CD4-positive, alpha-beta T cell treated with Interleukin-21 for 1 hour (primary cell): ENCODE results near the gene PARD3B.
A peak's percentile ranks its signal among the peaks of the same experiment; 100 is the strongest.

Source experiments
- DNase-seq: peaks from one replicate; pipeline ENCODE4 v3.0.0-alpha.2; 2020

The PARD3B gene

GRCh38 chr2:204971206-204971907 lies 426.1 kb downstream of the PARD3B start:
- DNase-seq, result peak; percentile 15

GRCh38 chr2:204972161-204972560 lies 426.9 kb downstream of the PARD3B start:
- DNase-seq, result no peak

- no peak for DNase-seq
Observed at GRCh38 chr2:204972606-204973336, 427.5 kb downstream of the PARD3B start.

- no peak for DNase-seq
Observed at GRCh38 chr2:204973616-204974015, 428.3 kb downstream of the PARD3B start.

GRCh38 chr2:204974487-204974886 lies 429.2 kb downstream of the PARD3B start:
- no peak for DNase-seq

GRCh38 chr2:204977914-204978313 lies 432.6 kb downstream of the PARD3B start:
- DNase-seq, result no peak

- DNase-seq, result no peak
Observed at GRCh38 chr2:204982303-204982702, 437.0 kb downstream of the PARD3B start.

- DNase-seq, result no peak
Observed at GRCh38 chr2:204984518-204984917, 439.2 kb downstream of the PARD3B start.

- DNase-seq, result no peak
Observed at GRCh38 chr2:204986641-204987040, 441.4 kb downstream of the PARD3B start.

GRCh38 chr2:204988836-204989235 lies 443.6 kb downstream of the PARD3B start:
- DNase-seq, result no peak

GRCh38 chr2:204989877-204990276 lies 444.6 kb downstream of the PARD3B start:
- no peak for DNase-seq

- DNase-seq, result no peak
Observed at GRCh38 chr2:205001300-205001966, 456.2 kb downstream of the PARD3B start.

GRCh38 chr2:205002390-205002789 lies 457.1 kb downstream of the PARD3B start:
- peak; percentile 37 for DNase-seq

- DNase-seq, result no peak
Observed at GRCh38 chr2:205003288-205003687, 458.0 kb downstream of the PARD3B start.

- DNase-seq, result no peak
Observed at GRCh38 chr2:205010196-205010595, 464.9 kb downstream of the PARD3B start.

GRCh38 chr2:205011031-205011430 lies 465.8 kb downstream of the PARD3B start:
- DNase-seq, result no peak

- no peak for DNase-seq
Observed at GRCh38 chr2:205012961-205013360, 467.7 kb downstream of the PARD3B start.

- DNase-seq, result no peak
Observed at GRCh38 chr2:205013586-205013985, 468.3 kb downstream of the PARD3B start.

- DNase-seq, result no peak
Observed at GRCh38 chr2:205014201-205014600, 468.9 kb downstream of the PARD3B start.

- DNase-seq, result no peak
Observed at GRCh38 chr2:205017381-205017780, 472.1 kb downstream of the PARD3B start.

GRCh38 chr2:205017912-205018311 lies 472.6 kb downstream of the PARD3B start:
- DNase-seq, result no peak

GRCh38 chr2:205020673-205021072 lies 475.4 kb downstream of the PARD3B start:
- no peak for DNase-seq

GRCh38 chr2:205022841-205023240 lies 477.6 kb downstream of the PARD3B start:
- no peak for DNase-seq
